Choroid plexus epithelial cell (primary cell): ENCODE data around the gene ZNF763.
"Not testable (repeated sequence)": the region's sequence is repeated elsewhere in the genome, so short reads cannot be mapped to it uniquely, and the experiment has no call there.

Source experiments
- DNase-seq: peaks from one replicate; pipeline ENCODE4 v3.0.0-alpha.2; 2010; ENCODE audit warnings: low read depth
- H3K4me3 ChIP-seq: 2 replicates; pipeline ENCODE4 v1.5.1; 2011; ENCODE audit warnings: low read depth, mild to moderate bottlenecking, control low read depth, low read length, moderate library complexity
- CTCF ChIP-seq: conservative IDR thresholded peaks from 2 replicates; pipeline ENCODE4 v1.5.1; 2011; ENCODE audit warnings: low read depth, mild to moderate bottlenecking, control low read depth, inconsistent platforms, low read length, moderate library complexity

The ZNF763 gene

GRCh38 chr19:11979527-11979926 is 14.7 kb downstream of the ZNF763 start:
- TF ChIP-seq CTCF, result no peak
- no peak for DNase-seq
- H3K4me3 ChIP-seq, result no peak overlapping the region

- no peak for TF ChIP-seq CTCF
- H3K4me3 ChIP-seq, result no peak overlapping the region
- DNase-seq, result no peak
These were observed 17.7 kb downstream of the ZNF763 start for GRCh38 chr19:11982526-11982925.

GRCh38 chr19:11984986-11985385 is 20.1 kb downstream of the ZNF763 start:
- no peak overlapping the region for H3K4me3 ChIP-seq
- peak; percentile 12 for TF ChIP-seq CTCF
- no peak for DNase-seq

GRCh38 chr19:11986754-11987153 is 21.9 kb downstream of the ZNF763 start:
- no peak overlapping the region for H3K4me3 ChIP-seq
- no peak for DNase-seq
- no peak for TF ChIP-seq CTCF

- TF ChIP-seq CTCF, result no peak
- DNase-seq, result peak; percentile 96
- H3K4me3 ChIP-seq, result peak overlapping the region; percentile 94
These were observed 22.8 kb downstream of the ZNF763 start for GRCh38 chr19:11987405-11988281.

- no peak for DNase-seq
- H3K4me3 ChIP-seq, result peak overlapping the region; percentile 94
- TF ChIP-seq CTCF, result no peak
These were observed 24.2 kb downstream of the ZNF763 start for GRCh38 chr19:11989112-11989456.

GRCh38 chr19:11991921-11992320 is 27.1 kb downstream of the ZNF763 start:
- not testable (repeated sequence) for DNase-seq, H3K4me3 ChIP-seq
